Trophoblast cell (in vitro differentiated cells and primary cell): ENCODE data around the gene FCGBP.
A peak's percentile ranks its signal among the peaks of the same experiment; 100 is the strongest.

ENCODE experiments used
- DNase-seq, 2 donors: peaks; one replicate each; pipeline ENCODE4 v3.0.0-alpha.2; 2016
- H2AFZ ChIP-seq: 2 replicates; pipeline ENCODE4 v1.6.1; 2013; ENCODE audit warnings: low read length, moderate library complexity, mild to moderate bottlenecking; ENCODE audit not compliant: insufficient read depth, poor library complexity
- H2AK5ac ChIP-seq: 2 replicates; pipeline ENCODE4 v1.6.1; 2013; ENCODE audit warnings: mild to moderate bottlenecking, low read length
- H2BK120ac ChIP-seq: 2 replicates; pipeline ENCODE4 v1.6.1; 2013; ENCODE audit warnings: low read length, mild to moderate bottlenecking, moderate library complexity; ENCODE audit not compliant: insufficient read depth, poor library complexity
- H2BK12ac ChIP-seq: 2 replicates; pipeline ENCODE4 v1.6.1; 2013; ENCODE audit warnings: mild to moderate bottlenecking, low read length, moderate library complexity
- H2BK5ac ChIP-seq: 2 replicates; pipeline ENCODE4 v1.6.1; 2013; ENCODE audit warnings: low read length, low read depth, moderate library complexity, mild to moderate bottlenecking; ENCODE audit not compliant: poor library complexity
- H3K14ac ChIP-seq: 2 replicates; pipeline ENCODE4 v1.6.1; 2013; ENCODE audit warnings: mild to moderate bottlenecking, low read length
- H3K18ac ChIP-seq: 2 replicates; pipeline ENCODE4 v1.6.1; 2013; ENCODE audit warnings: mild to moderate bottlenecking, low read length
- H3K23ac ChIP-seq: 2 replicates; pipeline ENCODE4 v1.6.1; 2013; ENCODE audit warnings: low read length
- H3K27ac ChIP-seq: 2 replicates; pipeline ENCODE4 v1.5.1; 2013; ENCODE audit warnings: low read depth, mild to moderate bottlenecking, inconsistent platforms, low read length, moderate library complexity
- H3K27me3 ChIP-seq: 2 replicates; pipeline ENCODE4 v1.6.1; 2013; ENCODE audit warnings: inconsistent platforms, mild to moderate bottlenecking, low read length, moderate library complexity; ENCODE audit not compliant: insufficient read depth
- H3K36me3 ChIP-seq, 2 experiments: 1 replicate in 1 of 2; 2 replicates in 1 of 2; pipeline ENCODE4 v1.6.1; 2013; ENCODE audit warnings: low read length in 2 of 2, mild to moderate bottlenecking in 2 of 2, moderate library complexity in 1 of 2; ENCODE audit not compliant: insufficient read depth in 2 of 2, control insufficient read depth in 1 of 2
- H3K4ac ChIP-seq: 2 replicates; pipeline ENCODE4 v1.6.1; 2013; ENCODE audit warnings: low read depth, mild to moderate bottlenecking, low read length, moderate library complexity
- H3K4me1 ChIP-seq, 2 experiments: 1 replicate in 1 of 2; 2 replicates in 1 of 2; pipeline ENCODE4 v1.6.1; 2013; ENCODE audit warnings: low read length in 2 of 2, mild to moderate bottlenecking in 2 of 2, moderate library complexity in 1 of 2; ENCODE audit not compliant: insufficient read depth in 2 of 2, control insufficient read depth in 1 of 2
- H3K4me2 ChIP-seq: 2 replicates; pipeline ENCODE4 v1.6.1; 2013; ENCODE audit warnings: inconsistent platforms, mild to moderate bottlenecking, low read length, moderate library complexity
- H3K4me3 ChIP-seq: 2 replicates; pipeline ENCODE4 v1.5.1; 2013; ENCODE audit warnings: mild to moderate bottlenecking, low read depth, low read length, inconsistent platforms
- H3K79me1 ChIP-seq: one replicate; pipeline ENCODE4 v1.6.1; 2013; ENCODE audit warnings: low read length
- H3K79me2 ChIP-seq: 2 replicates; pipeline ENCODE4 v1.6.1; 2013; ENCODE audit warnings: low read length, mild to moderate bottlenecking; ENCODE audit not compliant: control insufficient read depth, insufficient read depth, poor library complexity
- H3K9ac ChIP-seq: 2 replicates; pipeline ENCODE4 v1.6.1; 2013; ENCODE audit warnings: mild to moderate bottlenecking, low read length
- H3K9me3 ChIP-seq: 2 replicates; pipeline ENCODE4 v1.6.1; 2013; ENCODE audit warnings: low read depth, mild to moderate bottlenecking, control low read depth, inconsistent platforms, low read length; ENCODE audit not compliant: insufficient read depth
- H4K12ac ChIP-seq: 2 replicates; pipeline ENCODE4 v1.6.1; 2013; ENCODE audit warnings: low read depth, mild to moderate bottlenecking, low read length, moderate library complexity
- H4K8ac ChIP-seq: 2 replicates; pipeline ENCODE4 v1.6.1; 2013; ENCODE audit warnings: low read depth, mild to moderate bottlenecking, low read length, moderate library complexity
- H4K91ac ChIP-seq: one replicate; pipeline ENCODE4 v1.6.1; 2013; ENCODE audit warnings: low read depth, mild to moderate bottlenecking, low read length, moderate library complexity
- WGBS: extraction: QIAGEN DNeasy Blood & Tissue Kit; methylation state at CpG from one replicate; pipeline ENCODE4 v1.1.7; 2013; ENCODE audit warnings: missing lambda C conversion rate; ENCODE audit not compliant: insufficient read length, insufficient coverage; ENCODE audit errors: extremely low coverage; 5-methylcytosine and 5-hydroxymethylcytosine counted together

Gene FCGBP

GRCh38 chr19:39941151-39941550, 6.7 kb upstream of the FCGBP start:
- peak overlapping the region; percentile 32 for H3K4me3 ChIP-seq
- H2AK5ac ChIP-seq: no peak overlapping the region
- no CpG with 5 or more reads among the region's 6 CpGs for WGBS
- no peaks in the 10 kb centered on the region for H3K36me3 ChIP-seq
- H3K23ac ChIP-seq: no peak overlapping the region
- no peak overlapping the region for H3K27ac ChIP-seq
- no peak overlapping the region for H2BK12ac ChIP-seq
- H3K9me3 ChIP-seq: no peaks in the 10 kb centered on the region
- no peak overlapping the region for H2BK120ac ChIP-seq
- peaks cover 0 to 2% of the 10 kb centered on the region in 2 experiments for H3K4me1 ChIP-seq
- H4K12ac ChIP-seq: no peak overlapping the region
- H3K79me1 ChIP-seq: no peaks in the 10 kb centered on the region
- H3K4me2 ChIP-seq: no peak overlapping the region
- H3K27me3 ChIP-seq: no peaks in the 10 kb centered on the region
- H4K8ac ChIP-seq: no peak overlapping the region
- peak overlapping the region; percentile 72 for H3K9ac ChIP-seq
- H3K18ac ChIP-seq: no peak overlapping the region
- no peak for DNase-seq
- no peaks in the 10 kb centered on the region for H3K79me2 ChIP-seq
- H3K4ac ChIP-seq: no peak overlapping the region
- no peak overlapping the region for H2BK5ac ChIP-seq
- no peak overlapping the region for H2AFZ ChIP-seq
- no peak overlapping the region for H3K14ac ChIP-seq
- no peak overlapping the region for H4K91ac ChIP-seq

GRCh38 chr19:39940221-39940833, 5.9 kb upstream of the FCGBP start:
- no peaks in the 10 kb centered on the region for H3K9me3 ChIP-seq
- no peak overlapping the region for H3K4me3 ChIP-seq
- H2BK120ac ChIP-seq: no peak overlapping the region
- H3K27me3 ChIP-seq: no peaks in the 10 kb centered on the region
- H3K14ac ChIP-seq: no peak overlapping the region
- no peak overlapping the region for H2AFZ ChIP-seq
- H3K79me2 ChIP-seq: no peaks in the 10 kb centered on the region
- H3K23ac ChIP-seq: no peak overlapping the region
- H3K9ac ChIP-seq: no peak overlapping the region
- H2AK5ac ChIP-seq: no peak overlapping the region
- H4K12ac ChIP-seq: no peak overlapping the region
- H3K18ac ChIP-seq: no peak overlapping the region
- no peak overlapping the region for H4K91ac ChIP-seq
- no peak overlapping the region for H3K4me2 ChIP-seq
- no peak for DNase-seq
- no peaks in the 10 kb centered on the region for H3K79me1 ChIP-seq
- no peak overlapping the region for H4K8ac ChIP-seq
- no CpG with 5 or more reads among the region's 1 CpG for WGBS
- H2BK5ac ChIP-seq: no peak overlapping the region
- H3K4ac ChIP-seq: no peak overlapping the region
- H3K36me3 ChIP-seq: no peaks in the 10 kb centered on the region
- H2BK12ac ChIP-seq: no peak overlapping the region
- H3K27ac ChIP-seq: no peak overlapping the region
- peaks cover 0 to 2% of the 10 kb centered on the region in 2 experiments for H3K4me1 ChIP-seq

DNA sequence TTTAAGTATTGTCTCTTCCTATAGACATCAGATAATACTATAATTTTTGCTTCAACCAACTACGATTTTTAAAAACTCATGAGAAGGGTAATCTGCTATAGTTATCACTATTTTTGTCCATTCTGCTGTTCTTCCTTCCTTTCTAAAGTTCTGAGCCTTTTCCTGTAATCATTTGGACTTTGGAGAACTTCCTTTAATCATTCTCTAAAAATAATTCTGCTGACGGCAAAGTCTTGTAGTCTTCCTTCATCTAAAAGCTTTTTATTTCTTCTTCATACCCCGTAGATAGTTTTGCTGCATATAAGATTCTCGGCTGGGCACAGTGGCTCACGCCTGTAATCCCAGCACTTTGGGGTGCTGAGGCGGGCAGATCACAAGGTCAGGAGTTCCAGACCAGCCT, 5.1 kb upstream of the FCGBP start:
- Histone ChIP-seq H3K4ac (no peak overlapping the region), H4K8ac (no peak overlapping the region), H3K23ac (no peak overlapping the region), H2BK120ac (no peak overlapping the region), H3K79me1 (no peaks in the 10 kb centered on the region), H2AFZ (no peak overlapping the region), H2BK5ac (no peak overlapping the region), H3K36me3 (no peaks in the 10 kb centered on the region), H3K4me2 (no peak overlapping the region), H3K9ac (no peak overlapping the region), H4K91ac (no peak overlapping the region), H3K27me3 (no peaks in the 10 kb centered on the region), H2BK12ac (no peak overlapping the region), H3K27ac (no peak overlapping the region), H4K12ac (no peak overlapping the region), H2AK5ac (no peak overlapping the region), H3K14ac (no peak overlapping the region), H3K79me2 (no peaks in the 10 kb centered on the region), H3K18ac (no peak overlapping the region), H3K4me3 (no peak overlapping the region), H3K4me1 (peaks cover 0 to 2% of the 10 kb centered on the region in 2 experiments), H3K9me3 (no peaks in the 10 kb centered on the region)
- no peak for DNase-seq
- WGBS: no CpG with 5 or more reads among the region's 6 CpGs

DNA sequence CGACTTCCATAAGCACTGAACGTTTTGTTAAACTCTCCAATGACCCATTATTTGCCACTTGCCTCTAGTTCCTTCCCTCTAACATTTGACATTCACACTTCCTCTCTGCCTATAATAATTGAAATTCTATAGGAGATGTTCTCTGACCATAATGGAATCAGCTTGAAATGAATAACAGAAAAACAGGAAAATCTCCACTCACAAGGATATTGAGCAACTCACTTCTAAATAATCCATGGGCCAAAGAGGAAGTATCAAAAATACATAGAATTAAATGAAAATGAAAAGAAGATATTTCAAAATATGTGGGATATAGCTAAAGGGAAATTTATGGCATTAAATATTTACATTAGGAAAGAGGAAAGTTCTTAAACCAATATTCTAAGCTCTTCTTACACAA, 3.4 kb upstream of the FCGBP start:
- Histone ChIP-seq H3K9me3 (no peaks in the 10 kb centered on the region), H2BK120ac (no peak overlapping the region), H2AK5ac (no peak overlapping the region), H3K4me3 (no peak overlapping the region), H2BK5ac (no peak overlapping the region), H3K36me3 (no peaks in the 10 kb centered on the region), H3K18ac (no peak overlapping the region), H3K9ac (no peak overlapping the region), H4K8ac (no peak overlapping the region), H3K4ac (no peak overlapping the region), H3K79me1 (no peaks in the 10 kb centered on the region), H3K4me1 (peaks cover 0 to 2% of the 10 kb centered on the region in 2 experiments), H2BK12ac (no peak overlapping the region), H3K23ac (no peak overlapping the region), H3K79me2 (no peaks in the 10 kb centered on the region), H4K12ac (no peak overlapping the region), H2AFZ (no peak overlapping the region), H3K27ac (no peak overlapping the region), H3K4me2 (no peak overlapping the region), H3K14ac (no peak overlapping the region), H4K91ac (no peak overlapping the region), H3K27me3 (no peaks in the 10 kb centered on the region)
- no peak for DNase-seq
- no CpG with 5 or more reads among the region's 2 CpGs for WGBS
